ENCODE data around the gene BLACAT1. TPM values are rescaled to one million over a fixed set of nuclear protein-coding genes. Genes with fewer than 3 reads are reported as not detected.
A peak's percentile ranks its signal among the peaks of the same experiment; 100 is the strongest.

Gene BLACAT1
- total and polyA plus RNA-seq, 2 of the 8 experiments (the other 6 are each of a cell fraction or from before 2014, with no cell fraction given) = 3.5 to 10.5 TPM

- TF ChIP-seq POLR2A (IDR thresholded peaks at IDR 0.05; ENCODE audit: control extremely low read depth in 1 of 2, low read depth in 2 of 2, low read length in 2 of 2) (no peak; a peak in 1 of 3 replicates), TEAD4 (IDR thresholded peaks at IDR 0.05; ENCODE audit: low read depth, low read length) (no peak), TAF1 (IDR thresholded peaks at IDR 0.05; ENCODE audit: low read depth, low read length) (peak; percentile 45; the same call in 1 of the 2 replicates), CREB1 (IDR thresholded peaks at IDR 0.05) (no peak), BRCA1 (IDR thresholded peaks at IDR 0.05; ENCODE audit: low read depth, low read length) (no peak), HDAC6 (IDR thresholded peaks at IDR 0.05; ENCODE audit: low read depth, low read length) (no peak), ASH2L (IDR thresholded peaks at IDR 0.05; ENCODE audit: low read length) (peak; percentile 15), JUN (IDR thresholded peaks at IDR 0.05; ENCODE audit: low read depth, low read length) (no peak), EP300 (IDR thresholded peaks at IDR 0.05; ENCODE audit: borderline replicate concordance in 1 of 2, low read depth in 2 of 2, low read length in 2 of 2) (no peak), MAFK (IDR thresholded peaks at IDR 0.05; ENCODE audit: low read depth, low read length) (no peak), BACH1 (IDR thresholded peaks at IDR 0.05; ENCODE audit: low read length) (no peak), KDM4A (IDR thresholded peaks at IDR 0.05; ENCODE audit: low read depth, low read length, severe bottlenecking) (peak; percentile 39), USF2 (IDR thresholded peaks at IDR 0.05; ENCODE audit: low read length) (no peak), HDAC2 (IDR thresholded peaks at IDR 0.05; ENCODE audit: borderline replicate concordance in 1 of 2, low read depth in 2 of 2, low read length in 2 of 2) (no peak), RAD21 (IDR thresholded peaks at IDR 0.05 in 1 of 2, conservative IDR thresholded peaks at IDR 0.05 in 1 of 2; ENCODE audit: low read depth in 2 of 2, low read length in 2 of 2) (peak; percentile 2 to 12; a peak in 1 of 4 replicates), RXRA (IDR thresholded peaks at IDR 0.05; ENCODE audit: insufficient read depth, low read depth, low read length) (no peak), GABPA (IDR thresholded peaks at IDR 0.05; ENCODE audit: borderline replicate concordance, insufficient read depth, low read length) (no peak; the same call in 1 of the 2 replicates), CTBP2 (IDR thresholded peaks at IDR 0.05; ENCODE audit: borderline replicate concordance, insufficient read depth, insufficient read length, low read length) (no peak), POLR2AphosphoS5 (IDR thresholded peaks at IDR 0.05; ENCODE audit: low read depth, low read length) (peak; percentile 25), TAF7 (optimal IDR thresholded peaks at IDR 0.05; ENCODE audit: borderline replicate concordance, low read depth, low read length) (no peak), SIRT6 (IDR thresholded peaks at IDR 0.05; ENCODE audit: low read length) (no peak), ZNF274 (IDR thresholded peaks at IDR 0.05; ENCODE audit: borderline replicate concordance, extremely low read depth, low read length) (no peak), RFX5 (IDR thresholded peaks at IDR 0.05; ENCODE audit: borderline replicate concordance, low read depth, low read length) (no peak), MAX (IDR thresholded peaks at IDR 0.05) (peak; percentile 10; the same call in 1 of the 2 replicates), CBX8 (IDR thresholded peaks at IDR 0.05; ENCODE audit: borderline replicate concordance, low read depth, low read length) (no peak)
Observed at GRCh38 chr1:205456383-205456867, 580 bp upstream of the BLACAT1 start (continued).
